Testis (tissue), 2 donors: ENCODE data around the gene ANKRD9.

Experiments
- CTCF ChIP-seq, 3 experiments: fragments of 450-650 bp in 2 of 3; fragments of 200-600 bp in 1 of 3; sonication (generic) in 1 of 3; IDR thresholded peaks; one replicate each; pipeline ENCODE4 v1.5.1; 2016 to 2019; ENCODE audit warnings: antibody characterized with exemption in 3 of 3, mild to moderate bottlenecking in 2 of 3, moderate library complexity in 1 of 3
- POLR2A ChIP-seq: fragments of 450-650 bp; IDR thresholded peaks from one replicate; pipeline ENCODE4 v1.6.1; 2017; ENCODE audit warnings: antibody characterized with exemption, mild to moderate bottlenecking, moderate library complexity

GRCh38 chr14:102479107-102479506, 30.5 kb downstream of the ANKRD9 start:
- TF ChIP-seq POLR2A (no peak), CTCF (IDR thresholded peaks at IDR 0.05) (no peak)
